Activated CD4-positive, alpha-beta T cell treated with anti-CD3 and anti-CD28 coated beads, Interleukin-2, amount 10 ng/mL, durations not matched to agents 24 days and 14 days (primary cell): ENCODE measurements around the gene DDIT3. TPM values are rescaled to one million over a fixed set of nuclear protein-coding genes. Genes with fewer than 3 reads are reported as not detected.
"Not testable (repeated sequence)": the region's sequence is repeated elsewhere in the genome, so short reads cannot be mapped to it uniquely, and the experiment has no call there.

Experiments
- DNase-seq: peaks from one replicate; pipeline ENCODE4 v3.0.0; 2022
- H3K27ac Mint-ChIP-seq: one replicate; pipeline ENCODE4 v1.8.0; 2022; ENCODE audit warnings: mild to moderate bottlenecking, mixed read lengths
- H3K27me3 Mint-ChIP-seq: one replicate; pipeline ENCODE4 v1.8.0; 2022; ENCODE audit warnings: mixed read lengths
- H3K36me3 Mint-ChIP-seq: one replicate; pipeline ENCODE4 v1.8.0; 2022; ENCODE audit warnings: low read depth, mild to moderate bottlenecking, mixed read lengths
- H3K4me1 Mint-ChIP-seq: one replicate; pipeline ENCODE4 v1.8.0; 2021; ENCODE audit warnings: mixed read lengths
- H3K4me3 Mint-ChIP-seq: one replicate; pipeline ENCODE4 v1.8.0; 2022; ENCODE audit warnings: mild to moderate bottlenecking, moderate library complexity, mixed read lengths
- H3K9me3 Mint-ChIP-seq: one replicate; pipeline ENCODE4 v1.8.0; 2021; ENCODE audit warnings: mixed read lengths
- intact Hi-C: fragments of 100-400 bp; cut with micrococcal nuclease; formaldehyde crosslinking; loops from one replicate; pipeline ENCODE4 v1.15.1; 2023
- total RNA-seq: library from RNA; stranded (reverse); gene quantifications from 2 replicates; pipeline ENCODE4 v1.2.3, GENCODE V29; 2022

DDIT3 gene
- total RNA-seq, 1 donor from 2014 or later = 15.3 TPM

DNA sequence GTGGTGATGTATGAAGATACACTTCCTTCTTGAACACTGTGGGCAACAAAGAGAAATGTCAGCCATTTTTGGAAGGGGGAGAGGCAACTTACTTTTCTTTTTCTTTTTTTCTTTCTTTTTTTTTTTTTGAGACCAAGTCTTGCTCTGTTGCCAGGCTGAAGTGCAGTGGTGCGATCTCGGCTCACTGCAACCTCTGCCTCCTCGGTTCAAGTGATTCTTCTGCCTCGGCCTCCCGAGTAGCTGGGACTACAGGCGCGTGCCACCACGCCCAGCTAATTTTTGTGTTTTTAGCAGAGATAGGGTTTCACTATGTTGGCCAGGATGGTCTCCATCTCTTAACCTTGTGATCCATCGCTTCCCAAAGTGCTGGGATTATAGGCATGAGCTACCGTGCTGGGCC is 2.6 kb downstream of the DDIT3 start:
- peaks cover 40% of the 10 kb centered on the region for H3K4me1 Mint-ChIP-seq

DNA sequence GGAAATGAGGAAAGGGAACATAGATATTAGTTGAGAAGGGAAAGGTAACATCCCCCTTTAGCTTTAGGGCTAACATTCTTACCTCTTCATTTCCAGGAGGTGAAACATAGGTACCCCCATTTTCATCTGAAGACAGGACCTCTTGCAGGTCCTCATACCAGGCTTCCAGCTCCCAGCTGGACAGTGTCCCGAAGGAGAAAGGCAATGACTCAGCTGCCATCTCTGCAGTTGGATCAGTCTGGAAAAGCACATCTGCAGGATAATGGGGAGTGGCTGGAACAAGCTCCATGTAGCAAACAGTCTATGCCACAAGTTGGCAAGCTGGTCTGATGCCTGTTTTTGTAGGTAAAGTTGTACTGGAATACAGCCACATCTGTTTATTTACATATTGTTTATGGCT is 3.1 kb downstream of the DDIT3 start:
- Mint-ChIP-seq H3K9me3 (no peaks in the 10 kb centered on the region), H3K27me3 (no peaks in the 10 kb centered on the region), H3K36me3 (peaks cover 77% of the 10 kb centered on the region), H3K4me1 (peaks cover 40% of the 10 kb centered on the region), H3K27ac (no peak overlapping the region), H3K4me3 (no peak overlapping the region)
- no peak for DNase-seq
- intact Hi-C loops = no loop called here

More for the DNA sequence above, 2.6 kb downstream of the DDIT3 start:
- H3K4me3 Mint-ChIP-seq = peak overlapping the region; percentile 29
- H3K36me3 Mint-ChIP-seq = peaks cover 72% of the 10 kb centered on the region
- H3K9me3 Mint-ChIP-seq, H3K27me3 Mint-ChIP-seq, H3K27ac Mint-ChIP-seq, DNase-seq, intact Hi-C loops: not testable (repeated sequence)

DNA sequence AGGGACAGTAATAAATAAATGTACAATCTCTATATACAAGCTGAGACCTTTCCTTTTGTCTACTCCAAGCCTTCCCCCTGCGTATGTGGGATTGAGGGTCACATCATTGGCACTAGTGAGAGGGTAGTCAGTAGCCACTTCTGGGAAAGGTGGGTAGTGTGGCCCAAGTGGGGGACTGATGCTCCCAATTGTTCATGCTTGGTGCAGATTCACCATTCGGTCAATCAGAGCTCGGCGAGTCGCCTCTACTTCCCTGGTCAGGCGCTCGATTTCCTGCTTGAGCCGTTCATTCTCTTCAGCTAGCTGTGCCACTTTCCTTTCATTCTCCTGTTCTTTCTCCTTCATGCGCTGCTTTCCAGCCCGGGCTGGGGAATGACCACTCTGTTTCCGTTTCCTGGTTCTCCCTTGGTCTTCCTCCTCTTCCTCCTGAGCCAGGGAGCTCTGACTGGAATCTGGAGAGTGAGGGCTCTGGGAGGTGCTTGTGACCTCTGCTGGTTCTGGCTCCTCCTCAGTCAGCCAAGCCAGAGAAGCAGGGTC is 3.6 kb downstream of the DDIT3 start:
- Mint-ChIP-seq H3K4me3 (no peak overlapping the region), H3K36me3 (peaks cover 80% of the 10 kb centered on the region), H3K9me3 (no peaks in the 10 kb centered on the region), H3K4me1 (peaks cover 37% of the 10 kb centered on the region), H3K27ac (no peak overlapping the region), H3K27me3 (no peaks in the 10 kb centered on the region)
- no peak for DNase-seq
- intact Hi-C loops = no loop called here

DNA sequence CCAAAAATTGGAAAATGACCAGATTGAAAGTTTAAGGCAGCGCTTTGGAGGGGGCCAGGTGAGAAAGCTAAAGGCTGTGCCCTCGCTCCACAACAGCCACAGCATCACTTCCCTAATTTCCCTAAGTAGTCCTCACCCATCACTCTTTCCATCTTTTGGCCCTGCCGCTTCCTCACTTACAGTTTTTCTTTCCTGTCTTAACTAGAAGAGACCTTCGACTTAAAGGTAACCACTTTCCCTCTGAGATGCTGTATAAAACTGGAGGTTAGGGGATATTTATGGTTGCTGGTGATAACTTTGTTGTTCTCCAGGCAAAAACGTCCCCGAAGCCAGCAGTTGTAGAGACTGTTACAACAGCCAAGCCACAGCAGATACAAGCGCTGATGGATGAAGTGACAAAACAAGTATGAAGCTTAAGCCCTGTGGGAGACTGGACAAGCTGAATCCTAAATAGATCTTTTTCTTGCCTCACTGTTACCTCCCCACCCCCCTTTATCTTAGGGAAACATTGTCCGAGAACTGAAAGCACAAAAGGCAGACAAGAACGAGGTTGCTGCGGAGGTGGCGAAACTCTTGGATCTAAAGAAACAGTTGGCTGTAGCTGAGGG is 4.3 kb downstream of the DDIT3 start:
- no peaks in the 10 kb centered on the region for H3K9me3 Mint-ChIP-seq
- H3K4me1 Mint-ChIP-seq = peaks cover 32% of the 10 kb centered on the region
- H3K27ac Mint-ChIP-seq = peak overlapping the region; percentile 51
- no peak overlapping the region for H3K4me3 Mint-ChIP-seq
- intact Hi-C loops = no loop called here
- peaks cover 86% of the 10 kb centered on the region for H3K36me3 Mint-ChIP-seq
- H3K27me3 Mint-ChIP-seq = no peaks in the 10 kb centered on the region
- no peak for DNase-seq

DNA sequence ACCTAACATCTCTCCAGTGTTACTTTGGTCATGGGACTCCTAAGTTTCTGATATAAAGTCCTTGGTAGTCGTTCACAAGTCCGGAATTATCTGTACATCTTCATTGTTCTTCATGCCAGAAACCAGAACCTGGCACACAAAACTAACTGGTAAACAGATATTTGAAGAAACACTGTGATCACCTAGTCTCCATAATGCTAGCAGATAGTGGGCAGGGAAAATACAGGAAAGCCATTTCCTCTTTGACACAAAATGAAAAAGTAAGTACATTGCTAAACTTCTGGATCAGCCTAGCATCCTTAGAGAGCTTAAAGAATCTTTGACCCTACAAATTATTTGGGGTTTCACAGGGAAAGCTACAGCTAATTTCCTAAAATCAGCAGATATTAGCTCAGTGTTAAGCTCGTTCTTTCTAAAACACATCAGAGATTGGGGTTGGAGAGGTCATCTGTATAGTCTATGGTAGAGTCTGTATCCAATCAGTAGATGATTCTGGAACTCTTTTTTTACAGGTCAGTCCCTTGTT is 4.8 kb downstream of the DDIT3 start:
- Mint-ChIP-seq H3K27ac (no peak overlapping the region), H3K4me3 (no peak overlapping the region), H3K27me3 (no peaks in the 10 kb centered on the region), H3K9me3 (no peaks in the 10 kb centered on the region), H3K36me3 (peaks cover 87% of the 10 kb centered on the region), H3K4me1 (peaks cover 28% of the 10 kb centered on the region)
- DNase-seq = no peak
- intact Hi-C loops = no loop called here

DNA sequence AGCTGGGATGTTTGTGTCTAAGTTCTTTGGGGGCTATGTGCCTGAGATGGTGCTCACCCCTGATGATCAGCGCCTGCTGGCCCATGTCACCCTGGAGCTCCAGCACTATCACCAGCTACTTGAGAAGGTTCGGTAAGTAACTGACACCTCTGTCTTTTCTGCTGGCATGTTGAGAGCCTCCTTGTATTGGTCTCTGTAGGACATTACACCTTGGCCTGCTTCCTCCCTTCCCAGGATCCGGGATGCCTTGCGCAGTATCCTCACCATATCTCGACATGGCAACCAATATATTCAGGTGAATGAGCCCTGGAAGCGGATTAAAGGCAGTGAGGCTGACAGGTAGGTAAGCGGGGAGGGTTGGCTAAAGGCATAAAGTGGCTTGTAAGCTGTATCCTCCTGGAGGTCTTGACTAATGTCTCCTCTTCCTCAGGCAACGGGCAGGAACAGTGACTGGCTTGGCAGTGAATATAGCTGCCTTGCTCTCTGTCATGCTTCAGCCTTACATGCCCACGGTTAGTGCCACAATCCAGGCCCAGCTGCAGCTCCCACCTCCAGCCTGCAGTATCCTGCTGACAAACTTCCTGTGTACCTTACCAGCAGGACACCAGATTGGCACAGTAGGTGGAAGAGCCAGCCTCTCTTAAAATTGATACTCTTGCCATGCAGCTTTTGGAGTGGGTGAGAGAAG is 5.5 kb downstream of the DDIT3 start:
- no peak for DNase-seq
- H3K36me3 Mint-ChIP-seq = peaks cover 83% of the 10 kb centered on the region
- no peak overlapping the region for H3K27ac Mint-ChIP-seq
- H3K4me3 Mint-ChIP-seq = no peak overlapping the region
- H3K27me3 Mint-ChIP-seq = no peaks in the 10 kb centered on the region
- H3K9me3 Mint-ChIP-seq = no peaks in the 10 kb centered on the region
- peaks cover 28% of the 10 kb centered on the region for H3K4me1 Mint-ChIP-seq
- intact Hi-C loops = no loop called here

DNA sequence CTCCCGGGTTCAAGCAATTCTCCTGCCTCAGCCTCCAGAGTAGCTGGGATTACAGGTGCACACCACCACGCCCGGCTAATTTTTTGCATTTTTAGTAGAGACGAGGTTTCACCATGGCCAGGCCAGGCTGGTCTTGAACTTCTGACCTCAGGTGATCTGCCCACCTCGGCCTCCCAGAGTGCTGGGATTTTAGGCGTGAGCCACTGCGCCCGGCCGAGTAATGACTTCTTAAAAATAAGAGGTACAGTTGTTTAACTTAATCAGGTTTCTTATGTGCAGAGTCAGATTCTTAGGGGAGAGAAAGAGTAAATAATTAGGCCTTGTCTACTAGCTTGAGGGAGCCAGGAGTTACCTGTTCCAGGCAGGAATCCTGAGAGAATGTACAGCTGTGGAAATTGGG is 6.1 kb downstream of the DDIT3 start:
- intact Hi-C loops, H3K27me3 Mint-ChIP-seq, H3K4me3 Mint-ChIP-seq, DNase-seq, H3K9me3 Mint-ChIP-seq, H3K27ac Mint-ChIP-seq: not testable (repeated sequence)
- peaks cover 25% of the 10 kb centered on the region for H3K4me1 Mint-ChIP-seq
- peaks cover 84% of the 10 kb centered on the region for H3K36me3 Mint-ChIP-seq

DNA sequence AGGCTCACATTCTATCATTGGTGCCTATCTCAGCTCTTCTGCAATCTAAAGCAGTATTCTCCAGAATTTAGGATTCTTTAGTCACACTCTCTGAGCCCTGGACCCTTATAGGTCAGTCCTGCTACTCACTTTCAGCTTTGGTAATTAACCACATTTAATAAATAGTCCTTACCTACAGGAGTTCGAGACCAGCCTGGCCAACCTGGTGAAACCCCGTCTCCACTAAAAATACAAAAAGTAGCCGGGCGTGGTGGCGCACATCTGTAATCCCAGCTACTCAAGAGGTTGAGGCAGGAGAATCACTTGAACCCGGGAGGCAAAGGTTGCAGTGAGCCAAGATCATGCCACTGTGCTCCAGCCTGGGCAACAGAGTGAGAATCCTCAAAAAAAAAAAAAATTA is 6.6 kb downstream of the DDIT3 start:
- H3K4me3 Mint-ChIP-seq, H3K27me3 Mint-ChIP-seq, H3K27ac Mint-ChIP-seq, intact Hi-C loops, H3K9me3 Mint-ChIP-seq, DNase-seq: not testable (repeated sequence)
- Mint-ChIP-seq H3K36me3 (peaks cover 82% of the 10 kb centered on the region), H3K4me1 (peaks cover 19% of the 10 kb centered on the region)

DNA sequence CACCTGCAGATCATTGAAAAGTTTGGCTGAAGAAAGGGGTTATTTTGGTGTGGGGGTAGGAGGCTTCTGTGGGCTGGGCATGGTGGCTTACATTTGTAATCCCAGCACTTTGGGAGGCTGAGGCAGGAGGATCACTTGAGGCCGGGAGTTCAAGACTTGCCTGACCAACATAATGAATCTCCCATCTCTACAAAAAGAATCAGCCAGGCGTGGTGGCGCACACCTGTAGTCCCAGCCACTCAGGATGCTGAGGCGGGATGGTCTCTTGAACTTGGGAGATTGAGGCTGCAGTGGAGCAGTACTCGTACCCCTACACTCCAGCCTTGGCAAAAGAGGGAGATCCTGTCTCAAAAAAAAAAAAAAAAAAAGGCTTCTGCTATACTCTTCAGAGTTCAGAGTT is 7.0 kb downstream of the DDIT3 start:
- no peaks in the 10 kb centered on the region for H3K9me3 Mint-ChIP-seq
- H3K4me3 Mint-ChIP-seq = no peak overlapping the region
- DNase-seq = no peak
- H3K36me3 Mint-ChIP-seq = peaks cover 82% of the 10 kb centered on the region
- peaks cover 15% of the 10 kb centered on the region for H3K4me1 Mint-ChIP-seq
- intact Hi-C loops = no loop called here
- no peak overlapping the region for H3K27ac Mint-ChIP-seq
- H3K27me3 Mint-ChIP-seq = no peaks in the 10 kb centered on the region

DNA sequence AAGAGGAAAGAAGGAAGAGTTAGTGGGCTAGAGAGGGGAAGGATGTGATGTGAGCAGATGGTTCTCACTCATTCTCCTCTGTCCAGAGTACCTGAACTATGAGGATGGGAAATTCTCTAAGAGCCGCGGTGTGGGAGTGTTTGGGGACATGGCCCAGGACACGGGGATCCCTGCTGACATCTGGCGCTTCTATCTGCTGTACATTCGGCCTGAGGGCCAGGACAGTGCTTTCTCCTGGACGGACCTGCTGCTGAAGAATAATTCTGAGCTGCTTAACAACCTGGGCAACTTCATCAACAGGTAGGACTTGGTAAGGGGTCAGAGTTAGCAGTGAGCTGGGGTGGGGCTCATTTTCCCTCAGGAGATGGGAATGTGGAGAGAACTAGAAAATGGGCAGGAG is 7.6 kb downstream of the DDIT3 start:
- H3K36me3 Mint-ChIP-seq = peaks cover 80% of the 10 kb centered on the region
- H3K27me3 Mint-ChIP-seq = no peaks in the 10 kb centered on the region
- no peak for DNase-seq
- H3K4me1 Mint-ChIP-seq = peaks cover 12% of the 10 kb centered on the region
- intact Hi-C loops = no loop called here
- H3K4me3 Mint-ChIP-seq = no peak overlapping the region
- no peaks in the 10 kb centered on the region for H3K9me3 Mint-ChIP-seq
- peak overlapping the region; percentile 52 for H3K27ac Mint-ChIP-seq

DNA sequence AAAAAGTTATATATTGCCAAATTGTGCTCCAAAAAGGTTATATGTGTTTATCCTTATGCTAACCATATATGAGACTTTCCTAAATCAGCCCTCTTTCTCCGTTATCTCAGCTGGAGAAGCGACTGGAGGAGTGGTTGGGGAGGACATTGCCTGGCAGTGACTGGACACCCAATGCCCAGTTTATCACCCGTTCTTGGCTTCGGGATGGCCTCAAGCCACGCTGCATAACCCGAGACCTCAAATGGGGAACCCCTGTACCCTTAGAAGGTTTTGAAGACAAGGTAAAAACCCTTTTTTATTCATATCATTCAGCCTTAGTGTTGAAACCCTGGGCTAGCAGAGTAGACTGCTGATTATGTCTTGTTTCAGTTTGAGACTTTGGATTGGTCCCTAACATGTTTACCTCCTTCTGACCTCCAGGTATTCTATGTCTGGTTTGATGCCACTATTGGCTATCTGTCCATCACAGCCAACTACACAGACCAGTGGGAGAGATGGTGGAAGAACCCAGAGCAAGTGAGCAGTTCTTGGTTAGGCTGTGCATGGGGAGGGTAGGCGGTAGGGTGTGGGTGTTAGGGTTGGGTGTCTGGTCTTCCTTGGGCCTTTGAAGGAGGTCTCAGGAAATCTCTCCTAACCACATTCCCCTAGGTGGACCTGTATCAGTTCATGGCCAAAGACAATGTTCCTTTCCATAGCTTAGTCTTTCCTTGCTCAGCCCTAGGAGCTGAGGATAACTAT is 8.6 kb downstream of the DDIT3 start:
- Mint-ChIP-seq H3K36me3 (peaks cover 71% of the 10 kb centered on the region), H3K27ac (peak overlapping the region; percentile 26), H3K4me1 (peaks cover 7% of the 10 kb centered on the region), H3K27me3 (no peaks in the 10 kb centered on the region), H3K9me3 (no peaks in the 10 kb centered on the region), H3K4me3 (no peak overlapping the region)
- intact Hi-C loops = no loop called here
- DNase-seq = no peak

DNA sequence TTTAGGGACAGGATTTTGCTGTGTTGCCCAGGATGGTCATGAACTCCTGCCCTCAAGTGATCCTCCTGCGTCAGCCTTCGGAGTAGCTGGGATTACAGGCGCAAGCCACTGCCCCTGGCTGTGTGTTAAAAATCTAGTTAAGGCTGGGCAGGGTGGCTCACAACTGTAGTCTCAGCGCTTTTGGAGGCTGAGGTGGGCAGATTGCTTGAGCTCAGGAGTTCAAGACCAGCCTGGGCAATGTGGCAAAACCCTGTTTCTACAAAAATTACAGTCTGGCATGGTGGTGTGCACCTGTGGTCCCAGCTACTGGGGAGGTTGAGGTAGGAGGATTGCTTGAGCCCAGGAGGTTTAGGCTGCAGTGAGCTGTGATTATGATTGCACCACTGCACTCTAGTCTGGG is 9.2 kb downstream of the DDIT3 start:
- H3K4me3 Mint-ChIP-seq = no peak overlapping the region
- H3K27me3 Mint-ChIP-seq = no peaks in the 10 kb centered on the region
- peaks cover 6% of the 10 kb centered on the region for H3K4me1 Mint-ChIP-seq
- H3K9me3 Mint-ChIP-seq = no peaks in the 10 kb centered on the region
- H3K27ac Mint-ChIP-seq = no peak overlapping the region
- intact Hi-C loops = no loop called here
- H3K36me3 Mint-ChIP-seq = peaks cover 68% of the 10 kb centered on the region
- DNase-seq = no peak

DNA sequence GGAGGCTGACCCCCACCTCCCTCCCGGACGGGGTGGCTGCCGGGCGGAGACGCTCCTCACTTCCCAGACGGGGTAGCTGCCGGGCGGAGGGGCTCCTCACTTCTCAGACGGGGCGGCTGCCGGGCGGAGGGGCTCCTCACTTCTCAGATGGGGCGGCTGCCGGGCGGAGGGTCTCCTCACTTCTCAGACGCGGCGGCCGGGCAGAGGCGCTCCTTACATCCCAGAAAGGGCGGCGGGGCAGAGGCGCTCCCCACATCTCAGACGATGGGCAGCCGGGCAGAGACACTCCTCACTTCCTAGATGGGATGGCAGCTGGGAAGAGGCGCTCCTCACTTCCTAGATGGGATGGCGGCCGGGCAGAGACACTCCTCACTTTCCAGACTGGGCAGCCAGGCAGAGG is 12.5 kb downstream of the DDIT3 start:
- H3K4me1 Mint-ChIP-seq, H3K27ac Mint-ChIP-seq, H3K4me3 Mint-ChIP-seq, DNase-seq, H3K9me3 Mint-ChIP-seq, H3K27me3 Mint-ChIP-seq, intact Hi-C loops: not testable (repeated sequence)
- peaks cover 66% of the 10 kb centered on the region for H3K36me3 Mint-ChIP-seq

DNA sequence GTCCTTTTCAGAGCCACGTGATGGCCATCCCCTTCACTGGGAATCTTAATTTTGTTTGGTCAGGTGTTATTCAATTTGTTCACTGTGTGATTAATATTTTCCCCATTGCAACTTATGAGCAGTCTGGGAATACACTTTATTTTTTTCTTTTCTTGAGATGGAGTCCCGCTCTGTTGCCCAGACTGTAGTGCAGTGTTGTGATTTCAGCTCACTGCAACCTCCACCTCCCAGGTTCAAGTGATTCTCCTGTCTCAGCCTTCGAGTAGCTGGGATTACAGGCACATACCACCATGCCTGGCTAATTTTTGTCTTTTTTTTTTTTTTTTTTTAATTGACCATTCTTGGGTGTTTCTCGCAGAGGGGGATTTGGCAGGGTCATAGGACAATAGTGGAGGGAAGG is 13.8 kb downstream of the DDIT3 start:
- H3K4me3 Mint-ChIP-seq, H3K4me1 Mint-ChIP-seq, intact Hi-C loops, H3K27me3 Mint-ChIP-seq, H3K9me3 Mint-ChIP-seq, DNase-seq, H3K27ac Mint-ChIP-seq: not testable (repeated sequence)
- H3K36me3 Mint-ChIP-seq = peaks cover 62% of the 10 kb centered on the region
